ENCODE results near the gene CLCA2. TPM values are rescaled to one million over a fixed set of nuclear protein-coding genes. Genes with fewer than 3 reads are reported as not detected.

Gene CLCA2
- total and polyA plus RNA-seq, 9 donors, result 0.07 to 0.25 TPM; not detected in 7

DNA sequence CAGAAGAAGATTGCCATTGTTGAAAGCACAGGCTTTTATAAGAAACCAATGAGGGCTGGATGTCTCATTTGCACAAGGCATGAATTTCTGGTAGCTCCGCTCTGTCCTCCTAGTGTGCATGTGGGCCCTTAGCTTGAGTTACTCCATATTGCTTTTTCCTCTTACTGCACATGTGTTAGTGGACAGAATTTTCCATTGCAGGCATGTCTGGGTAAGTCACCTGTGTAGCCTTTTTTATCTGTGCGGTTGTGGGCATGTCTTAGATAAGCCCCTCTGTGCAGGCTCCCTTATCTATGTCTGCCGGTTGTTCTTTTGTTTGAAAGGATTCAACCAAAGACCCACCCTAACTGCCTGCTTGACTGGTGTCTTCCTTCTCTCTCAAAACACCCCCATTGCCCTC lies 37.5 kb downstream of the CLCA2 start:
- no peak for DNase-seq
- TF ChIP-seq, protein P1, sequence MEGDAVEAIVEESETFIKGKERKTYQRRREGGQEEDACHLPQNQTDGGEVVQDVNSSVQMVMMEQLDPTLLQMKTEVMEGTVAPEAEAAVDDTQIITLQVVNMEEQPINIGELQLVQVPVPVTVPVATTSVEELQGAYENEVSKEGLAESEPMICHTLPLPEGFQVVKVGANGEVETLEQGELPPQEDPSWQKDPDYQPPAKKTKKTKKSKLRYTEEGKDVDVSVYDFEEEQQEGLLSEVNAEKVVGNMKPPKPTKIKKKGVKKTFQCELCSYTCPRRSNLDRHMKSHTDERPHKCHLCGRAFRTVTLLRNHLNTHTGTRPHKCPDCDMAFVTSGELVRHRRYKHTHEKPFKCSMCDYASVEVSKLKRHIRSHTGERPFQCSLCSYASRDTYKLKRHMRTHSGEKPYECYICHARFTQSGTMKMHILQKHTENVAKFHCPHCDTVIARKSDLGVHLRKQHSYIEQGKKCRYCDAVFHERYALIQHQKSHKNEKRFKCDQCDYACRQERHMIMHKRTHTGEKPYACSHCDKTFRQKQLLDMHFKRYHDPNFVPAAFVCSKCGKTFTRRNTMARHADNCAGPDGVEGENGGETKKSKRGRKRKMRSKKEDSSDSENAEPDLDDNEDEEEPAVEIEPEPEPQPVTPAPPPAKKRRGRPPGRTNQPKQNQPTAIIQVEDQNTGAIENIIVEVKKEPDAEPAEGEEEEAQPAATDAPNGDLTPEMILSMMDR (IDR thresholded peaks at IDR 0.05), result no peak
- TF ChIP-seq POLR2A (IDR thresholded peaks at IDR 0.05), result no peak
- TF ChIP-seq EP300 (IDR thresholded peaks at IDR 0.05), result no peak
- Histone ChIP-seq H3K9me3 (no peaks in the 10 kb centered on the region), H3K4me1 (ENCODE audit: insufficient read depth) (no peaks in the 10 kb centered on the region), H3K27me3 (no peaks in the 10 kb centered on the region), H3K4me3 (no peak overlapping the region), H3K36me3 (no peaks in the 10 kb centered on the region), H3K27ac (no peak overlapping the region)
- intact Hi-C loops (cut with DNase I), result no loop called here
- WGBS, 3 donors, result 68 to 75% (median 71%) methylated on average over 3 of the region's 3 CpGs

DNA sequence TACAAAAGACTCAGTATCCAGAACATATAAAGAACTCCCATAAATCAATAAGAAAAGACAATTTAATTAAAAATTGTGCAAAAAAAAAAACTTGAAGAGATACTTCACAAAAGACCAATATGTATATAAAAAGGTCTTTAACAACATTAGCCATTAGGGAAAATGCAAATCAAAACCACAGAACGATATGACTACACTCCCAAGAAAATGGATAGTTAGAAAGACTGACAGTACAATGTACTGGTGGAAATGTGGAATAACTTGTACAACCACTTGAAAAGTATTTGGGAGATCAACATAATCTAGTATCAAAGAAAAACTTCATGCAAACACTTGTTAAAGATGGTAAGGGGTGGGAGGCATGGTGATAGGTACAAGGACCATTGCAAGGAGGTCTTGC lies 40.8 kb downstream of the CLCA2 start:
- Histone ChIP-seq H3K4me3 (no peak overlapping the region), H3K36me3 (no peaks in the 10 kb centered on the region), H3K4me1 (ENCODE audit: insufficient read depth) (no peaks in the 10 kb centered on the region), H3K27me3 (no peaks in the 10 kb centered on the region), H3K9me3 (no peaks in the 10 kb centered on the region), H3K27ac (no peak overlapping the region)
- no peak for DNase-seq
- 81 to 88% (median 81%) methylated on average over 1 of the region's 1 CpG for WGBS, 3 donors
- TF ChIP-seq EP300 (IDR thresholded peaks at IDR 0.05), result no peak
- no peak for TF ChIP-seq POLR2A (IDR thresholded peaks at IDR 0.05)
- TF ChIP-seq, protein P1 (IDR thresholded peaks at IDR 0.05), result no peak
- intact Hi-C loops (cut with DNase I), result no loop called here

DNA sequence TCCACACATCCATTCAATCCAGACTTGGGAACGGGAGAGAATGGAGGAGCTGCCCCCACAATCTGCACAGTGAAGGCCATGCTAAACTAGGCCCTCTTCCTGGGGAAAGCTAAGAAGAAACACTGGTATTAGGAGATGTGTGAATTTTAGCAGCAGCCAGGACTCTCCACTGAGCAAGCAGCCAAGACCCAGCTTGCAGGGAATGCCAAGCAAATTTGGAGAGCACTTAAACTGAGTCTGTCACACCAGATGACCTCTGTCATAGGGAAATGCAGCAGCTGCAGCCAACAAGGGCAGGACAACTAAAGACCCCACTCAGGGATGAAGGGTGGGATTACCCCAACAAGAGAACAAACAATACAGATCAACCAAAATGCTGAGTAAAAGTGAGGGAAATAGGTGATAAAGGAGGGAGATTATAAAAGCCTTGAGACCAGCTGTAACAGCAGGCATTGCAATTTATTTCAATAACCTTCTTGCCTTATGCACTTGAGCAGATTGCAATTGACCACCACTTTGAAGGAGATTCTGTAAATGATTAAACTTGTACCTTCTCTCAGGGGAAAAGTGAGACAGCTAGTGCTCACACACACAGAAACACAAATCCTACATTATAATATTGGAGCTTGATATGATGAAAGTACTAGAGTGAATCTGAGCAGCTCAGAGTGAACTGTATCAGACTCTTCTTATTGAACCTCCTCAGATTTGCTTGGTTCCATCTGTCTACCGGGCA lies 42.3 kb downstream of the CLCA2 start:
- no peak for DNase-seq
- no peaks in the 10 kb centered on the region for H3K9me3 ChIP-seq
- 54 to 65% (median 55%) methylated on average over 2 of the region's 2 CpGs for WGBS, 3 donors
- H3K27ac ChIP-seq, result no peak overlapping the region
- H3K27me3 ChIP-seq, result no peaks in the 10 kb centered on the region
- TF ChIP-seq, protein P1 (IDR thresholded peaks at IDR 0.05), result no peak
- no peak for TF ChIP-seq POLR2A (IDR thresholded peaks at IDR 0.05)
- TF ChIP-seq EP300 (IDR thresholded peaks at IDR 0.05), result no peak
- no peak overlapping the region for H3K4me3 ChIP-seq
- intact Hi-C loops (cut with DNase I), result no loop called here
- no peaks in the 10 kb centered on the region for H3K4me1 ChIP-seq (ENCODE audit: insufficient read depth)
- H3K36me3 ChIP-seq, result no peaks in the 10 kb centered on the region

DNA sequence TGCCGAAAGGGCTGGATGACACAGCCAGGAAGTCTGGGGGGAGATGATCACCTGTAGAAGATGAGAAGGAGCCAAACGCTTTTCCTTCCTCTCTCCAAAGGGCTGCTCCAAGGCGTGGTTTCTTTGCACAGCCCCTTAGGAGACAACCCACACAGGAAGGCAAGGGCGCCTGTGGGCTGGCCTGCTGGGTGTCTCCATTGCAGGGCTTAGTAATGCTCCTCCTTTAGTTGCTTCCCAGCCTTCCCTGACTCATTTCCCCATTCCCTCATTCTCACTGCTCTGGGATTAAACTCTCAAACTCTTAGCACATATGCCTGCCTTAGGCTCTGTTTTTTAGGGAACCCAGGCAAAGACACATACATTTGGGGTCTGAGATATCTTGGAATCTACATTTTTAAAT lies 43.0 kb downstream of the CLCA2 start:
- Histone ChIP-seq H3K9me3 (no peaks in the 10 kb centered on the region), H3K27ac (no peak overlapping the region), H3K4me1 (ENCODE audit: insufficient read depth) (no peaks in the 10 kb centered on the region), H3K27me3 (no peaks in the 10 kb centered on the region), H3K36me3 (no peaks in the 10 kb centered on the region), H3K4me3 (no peak overlapping the region)
- no peak for TF ChIP-seq EP300 (IDR thresholded peaks at IDR 0.05)
- DNase-seq, result no peak
- intact Hi-C loops (cut with DNase I), result no loop called here
- 83 to 90% (median 83%) methylated on average over 4 of the region's 4 CpGs for WGBS, 3 donors

DNA sequence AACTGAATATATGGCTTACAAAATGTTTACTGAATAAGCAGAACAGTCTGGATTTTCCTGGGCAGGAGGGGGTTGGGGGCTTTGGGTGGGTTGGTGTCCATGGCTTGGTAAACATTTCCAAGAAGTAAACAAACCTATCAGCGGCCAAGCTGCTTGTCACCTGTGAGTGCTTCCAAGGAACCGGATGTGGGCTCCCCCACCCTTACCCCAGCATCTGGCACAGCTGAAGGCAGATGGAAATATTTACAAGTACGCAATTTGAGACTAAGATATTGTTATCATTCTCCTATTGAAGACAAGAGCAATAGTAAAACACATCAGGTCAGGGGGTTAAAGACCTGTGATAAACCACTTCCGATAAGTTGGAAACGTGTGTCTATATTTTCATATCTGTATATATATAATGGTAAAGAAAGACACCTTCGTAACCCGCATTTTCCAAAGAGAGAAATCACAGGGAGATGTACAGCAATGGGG lies 44.6 kb downstream of the CLCA2 start, which contains the start of gene CLCA1:
Gene CLCA1, plus strand, starts transcription at position 427 of the 477 bp plus-strand sequence. Its CDS starts 45 bp downstream, at position 472.
- Histone ChIP-seq H3K36me3 (no peaks in the 10 kb centered on the region), H3K9me3 (no peaks in the 10 kb centered on the region), H3K27me3 (no peaks in the 10 kb centered on the region), H3K4me1 (ENCODE audit: insufficient read depth) (no peaks in the 10 kb centered on the region), H3K4me3 (no peak within 1 kb of the TSS), H3K27ac (no peak within 1 kb of the TSS)
- no peak for DNase-seq
- intact Hi-C loops (cut with DNase I), result no loop called here
- 52 to 69% (median 52%) methylated on average over 7 of the region's 7 CpGs for WGBS, 3 donors
- TF ChIP-seq, protein P1 (IDR thresholded peaks at IDR 0.05), result no peak
- TF ChIP-seq EP300 (IDR thresholded peaks at IDR 0.05), result no peak
- TF ChIP-seq POLR2A (IDR thresholded peaks at IDR 0.05), result no peak
